Spleen (tissue), 11 donors: Measurements from ENCODE around the gene MESP2. TPM values are rescaled to one million over a fixed set of nuclear protein-coding genes. Genes with fewer than 3 reads are reported as not detected.

Experiments
- DNase-seq: peaks from one replicate; pipeline ENCODE4 v3.0.0-alpha.2; 2020
- H3K27ac ChIP-seq, 8 donors: fragments of 200-600 bp; sonication (generic) in 7 of 8; 1 replicate in 4 of 8; 2 replicates in 4 of 8; pipeline versions ENCODE4 v1.5.0 to v1.8.0; 2016 to 2021; ENCODE audit warnings: inconsistent platforms in 4 of 8, mild to moderate bottlenecking in 4 of 8, moderate library complexity in 1 of 8
- H3K27me3 ChIP-seq, 7 donors: fragments of 200-600 bp; sonication (generic) in 6 of 7; replicated peaks in 1 of 7; 1 replicate in 4 of 7; 2 replicates in 3 of 7; pipeline versions ENCODE4 v1.5.0 to v1.8.0; 2016 to 2021; ENCODE audit warnings: inconsistent platforms in 3 of 7, mild to moderate bottlenecking in 1 of 7
- H3K36me3 ChIP-seq, 6 donors: fragments of 200-600 bp; sonication (generic) in 5 of 6; 1 replicate in 4 of 6; 2 replicates in 2 of 6; pipeline versions ENCODE4 v1.5.0 to v1.8.0; 2016 to 2021; ENCODE audit warnings: inconsistent platforms in 2 of 6
- H3K4me1 ChIP-seq, 6 donors: fragments of 200-600 bp; sonication (generic) in 5 of 6; 1 replicate in 3 of 6; 2 replicates in 3 of 6; pipeline versions ENCODE4 v1.5.0 to v1.8.0; 2016 to 2021; ENCODE audit warnings: inconsistent platforms in 3 of 6
- H3K4me3 ChIP-seq, 8 donors: fragments of 200-600 bp; sonication (generic) in 7 of 8; 1 replicate in 4 of 8; 2 replicates in 4 of 8; pipeline versions ENCODE4 v1.5.0 to v1.8.0; 2016 to 2021; ENCODE audit warnings: inconsistent platforms in 4 of 8, mild to moderate bottlenecking in 4 of 8, moderate library complexity in 2 of 8
- H3K9me3 ChIP-seq, 8 donors: fragments of 200-600 bp; sonication (generic) in 7 of 8; 1 replicate in 4 of 8; 2 replicates in 4 of 8; pipeline versions ENCODE4 v1.5.0 to v1.8.0; 2016 to 2021; ENCODE audit warnings: inconsistent platforms in 4 of 8
- POLR2A ChIP-seq, 3 donors: fragments of 450-650 bp; IDR thresholded peaks; one replicate each; pipeline ENCODE4 v1.5.1; 2017; ENCODE audit warnings: antibody characterized with exemption in 3 of 3, mild to moderate bottlenecking in 1 of 3
- POLR2AphosphoS5 ChIP-seq, 3 donors: sonication (generic); formaldehyde crosslinking; IDR thresholded peaks; one replicate each; pipeline ENCODE4 v1.5.1; 2017; ENCODE audit warnings: antibody characterized with exemption in 3 of 3
- WGBS, 5 donors: extraction: QIAGEN DNeasy Blood & Tissue Kit in 3 of 5; methylation state at CpG; one replicate each; pipeline versions ENCODE4 v1.1.5 to v1.1.7; 2013 to 2018; 5-methylcytosine and 5-hydroxymethylcytosine counted together
- intact Hi-C: fragments of 100-400 bp; cut with DNase I; formaldehyde crosslinking; loops from one replicate; pipeline ENCODE4 v1.15.0; 2023; ENCODE audit warnings: low total_unique reads
- polyA plus RNA-seq, 3 donors: library from polyadenylated mRNA; stranded (reverse); fragments of 200-250 nt; gene quantifications; one replicate each; pipeline ENCODE4 v1.2.1, GENCODE V29; 2013
- total RNA-seq, 7 donors: library from RNA; depleted of rRNA in 3 of 7; stranded (reverse); fragments of >200 nt in 3 of 7; fragmentation: NEBNext Ultra II Directional in 4 of 7; extraction: Animal tissue kit (Norgen Biotek cat#: 25700) in 4 of 7; gene quantifications; one replicate each; pipeline versions ENCODE4 v1.1.0 to v1.2.1, GENCODE V29; 2016 to 2021
- TF ChIP-seq, protein P1 (sequence below), 11 experiments: fragments of 200-600 bp in 7 of 11; fragments of 450-650 bp in 4 of 11; sonication (generic) in 4 of 11; IDR thresholded peaks in 8 of 11; conservative IDR thresholded peaks in 3 of 11; 1 replicate in 7 of 11; 2 replicates in 4 of 11; pipeline versions ENCODE4 v1.4.0 to v1.8.0; 2016 to 2021; ENCODE audit warnings: antibody characterized with exemption in 11 of 11, inconsistent platforms in 4 of 11, mild to moderate bottlenecking in 1 of 11
- donor health status: healthy with polysubstance abuse.
- donor health status: DM: no; HTN: no; CAD: no; lungs with moderate emphysema.
- donor health status: DM: no; HTN: no; CAD: no.
- donor health status: Bipolar disorder and iron deficiency.
- donor health status: healthy.
- donor health status: DM: no; HTN: no; CAD: no.
- donor health status: DM: yes; HTN: yes; CAD: no.

The MESP2 gene
- total and polyA plus RNA-seq, 10 donors, result 0.05 TPM; not detected in 9

DNA sequence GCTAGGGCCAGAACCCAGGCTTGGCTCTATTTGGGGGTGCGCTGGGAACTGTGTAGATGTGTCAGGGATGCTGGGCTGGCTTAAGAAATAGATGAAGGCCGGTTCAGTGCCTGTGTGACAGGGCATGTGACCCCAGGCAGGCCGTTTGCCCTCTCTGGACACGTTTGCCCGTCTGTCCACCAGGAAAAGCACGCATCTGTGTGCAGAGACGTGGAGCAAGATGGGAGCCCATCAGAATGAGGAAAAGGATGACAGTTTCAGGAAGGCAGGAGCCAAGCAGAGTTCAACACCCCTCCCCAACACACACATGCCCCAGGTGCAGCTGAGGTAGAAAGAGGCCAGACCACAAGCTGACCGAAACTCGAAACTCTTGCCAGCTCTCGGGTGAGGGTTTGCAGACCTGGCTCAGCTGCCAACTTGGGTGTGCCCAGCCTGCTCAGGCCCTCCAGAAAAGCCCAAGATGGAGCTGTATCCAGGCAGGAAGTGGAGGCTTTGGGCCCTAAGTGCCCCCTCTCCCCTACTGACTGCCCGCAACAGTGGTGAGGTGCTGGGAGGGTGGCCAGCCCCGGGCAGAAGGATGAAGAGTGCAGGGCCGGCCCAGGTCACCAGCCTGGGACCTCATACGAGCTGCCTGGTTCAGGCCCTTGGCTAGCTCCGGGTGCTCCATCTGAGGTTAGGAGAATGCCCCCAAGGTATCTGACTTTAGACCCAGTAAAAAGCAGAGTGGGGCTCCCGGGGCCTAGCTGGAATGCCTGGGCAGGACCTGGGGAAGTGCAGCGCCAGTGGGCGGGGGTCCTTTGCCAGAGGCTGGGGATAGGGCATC is 14.9 kb upstream of the MESP2 start:
- H3K36me3 ChIP-seq, result no peaks in the 10 kb centered on the region
- peak overlapping the region in 2 of 8 donors; percentile 0 to 9 for H3K27ac ChIP-seq
- H3K4me1 ChIP-seq, result peaks cover 0 to 13% (median 0%) of the 10 kb centered on the region in 6 donors
- no peak overlapping the region for H3K4me3 ChIP-seq
- intact Hi-C loops, result loop anchor here (5.0 to 10.0 kb wide), 2 partner anchors 116 to 324 kb away; no protein-coding TSS in a partner anchor
- WGBS, 5 donors, result 68 to 77% (median 73%) methylated on average over 18 of the region's 18 CpGs
- H3K27me3 ChIP-seq, result peaks cover 0 to 24% (median 0%) of the 10 kb centered on the region in 7 donors
- peak; percentile 65 for DNase-seq
- no peak for TF ChIP-seq POLR2AphosphoS5 (IDR thresholded peaks at IDR 0.05)
- TF ChIP-seq, protein P1, sequence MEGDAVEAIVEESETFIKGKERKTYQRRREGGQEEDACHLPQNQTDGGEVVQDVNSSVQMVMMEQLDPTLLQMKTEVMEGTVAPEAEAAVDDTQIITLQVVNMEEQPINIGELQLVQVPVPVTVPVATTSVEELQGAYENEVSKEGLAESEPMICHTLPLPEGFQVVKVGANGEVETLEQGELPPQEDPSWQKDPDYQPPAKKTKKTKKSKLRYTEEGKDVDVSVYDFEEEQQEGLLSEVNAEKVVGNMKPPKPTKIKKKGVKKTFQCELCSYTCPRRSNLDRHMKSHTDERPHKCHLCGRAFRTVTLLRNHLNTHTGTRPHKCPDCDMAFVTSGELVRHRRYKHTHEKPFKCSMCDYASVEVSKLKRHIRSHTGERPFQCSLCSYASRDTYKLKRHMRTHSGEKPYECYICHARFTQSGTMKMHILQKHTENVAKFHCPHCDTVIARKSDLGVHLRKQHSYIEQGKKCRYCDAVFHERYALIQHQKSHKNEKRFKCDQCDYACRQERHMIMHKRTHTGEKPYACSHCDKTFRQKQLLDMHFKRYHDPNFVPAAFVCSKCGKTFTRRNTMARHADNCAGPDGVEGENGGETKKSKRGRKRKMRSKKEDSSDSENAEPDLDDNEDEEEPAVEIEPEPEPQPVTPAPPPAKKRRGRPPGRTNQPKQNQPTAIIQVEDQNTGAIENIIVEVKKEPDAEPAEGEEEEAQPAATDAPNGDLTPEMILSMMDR (IDR thresholded peaks at IDR 0.05 in 8 of 11, conservative IDR thresholded peaks at IDR 0.05 in 3 of 11), result no peak
- TF ChIP-seq POLR2A (IDR thresholded peaks at IDR 0.05), result no peak
- H3K9me3 ChIP-seq, result no peaks in the 10 kb centered on the region

DNA sequence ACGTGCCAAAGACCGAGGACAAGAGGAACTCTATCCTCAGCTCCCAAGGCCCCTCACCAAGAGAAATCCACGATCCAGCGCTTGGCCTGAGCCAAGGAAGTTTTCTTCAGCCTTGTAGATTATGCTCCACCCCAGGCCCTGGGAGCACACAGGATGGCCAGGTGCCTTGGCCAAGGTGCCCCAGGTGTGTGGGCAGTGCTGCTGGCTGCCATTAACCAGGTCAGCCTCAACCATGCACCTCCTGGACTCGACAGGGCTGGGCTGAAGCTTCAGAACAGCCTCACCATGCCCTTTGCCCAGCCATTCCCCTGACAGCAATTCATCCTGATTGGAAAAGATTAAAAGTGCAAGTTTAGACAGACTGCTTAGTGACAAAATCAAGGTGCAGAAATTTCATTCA is 14.2 kb upstream of the MESP2 start:
- peak; percentile 32 for DNase-seq
- 75 to 91% (median 85%) methylated on average over 5 of the region's 5 CpGs for WGBS, 5 donors

DNA sequence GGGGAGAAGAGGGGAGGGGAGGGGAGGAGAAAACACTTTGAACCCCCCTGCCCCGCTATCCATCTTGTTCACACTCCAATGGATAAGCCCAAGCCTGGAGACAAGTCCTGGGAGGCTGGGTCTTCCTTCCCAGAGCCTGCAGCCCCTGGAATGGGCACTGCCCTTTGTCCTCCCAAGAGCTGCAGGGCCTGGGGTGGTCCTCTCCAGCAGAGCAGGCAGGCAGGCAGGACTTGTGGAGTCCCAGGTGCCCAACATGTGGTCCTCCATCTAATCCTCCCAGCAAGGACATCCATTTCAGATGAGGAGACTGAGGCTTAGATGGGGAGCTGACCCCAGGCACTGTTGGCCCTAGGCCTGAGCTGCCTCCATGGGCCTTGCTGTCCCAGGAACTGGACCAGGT is 10.4 kb upstream of the MESP2 start:
- H3K27ac ChIP-seq, result no peak overlapping the region
- intact Hi-C loops, result loop anchor here (10.0 kb wide), 1 partner anchor 319 kb away; no protein-coding TSS in a partner anchor
- H3K27me3 ChIP-seq, result peaks cover 0 to under 1% (median 0%) of the 10 kb centered on the region in 7 donors
- TF ChIP-seq, protein P1 (IDR thresholded peaks at IDR 0.05 in 8 of 11, conservative IDR thresholded peaks at IDR 0.05 in 3 of 11), result no peak
- no peak for TF ChIP-seq POLR2AphosphoS5 (IDR thresholded peaks at IDR 0.05)
- no peak for TF ChIP-seq POLR2A (IDR thresholded peaks at IDR 0.05)
- no peak for DNase-seq
- H3K4me3 ChIP-seq, result no peak overlapping the region
- peaks cover 0 to 4% (median 0%) of the 10 kb centered on the region in 6 donors for H3K4me1 ChIP-seq
- 47 to 100% (median 89%) methylated on average over 1 of the region's 1 CpG for WGBS, 5 donors
- no peaks in the 10 kb centered on the region for H3K36me3 ChIP-seq
- H3K9me3 ChIP-seq, result no peaks in the 10 kb centered on the region

More for the DNA sequence above, 14.2 kb upstream of the MESP2 start:
- Histone ChIP-seq H3K36me3 (no peaks in the 10 kb centered on the region), H3K27ac (no peak overlapping the region), H3K27me3 (peaks cover 0 to 24% (median 0%) of the 10 kb centered on the region in 7 donors), H3K4me3 (no peak overlapping the region), H3K4me1 (peaks cover 0 to 13% (median 0%) of the 10 kb centered on the region in 6 donors), H3K9me3 (no peaks in the 10 kb centered on the region)
- intact Hi-C loops, result loop anchor here (5.0 to 10.0 kb wide), 2 partner anchors 115 to 323 kb away; no protein-coding TSS in a partner anchor
- TF ChIP-seq, protein P1 (IDR thresholded peaks at IDR 0.05 in 8 of 11, conservative IDR thresholded peaks at IDR 0.05 in 3 of 11), result no peak
- no peak for TF ChIP-seq POLR2AphosphoS5 (IDR thresholded peaks at IDR 0.05)
